HAP-1 (cell line): ENCODE data around the gene DGKD.

Experiments
- DNase-seq, 2 experiments: peaks; one replicate each; pipeline ENCODE4 v3.0.0-alpha.2; 2016 to 2020; ENCODE audit warnings: low spot score in 2 of 2
- H3K27me3 ChIP-seq: fragments of 250-450 bp; sonication (Bioruptor Pico); 2 replicates; pipeline ENCODE4 v1.5.1; 2020; ENCODE audit warnings: low read depth, mild to moderate bottlenecking, moderate library complexity
- H3K36me3 ChIP-seq: fragments of 250-450 bp; sonication (Bioruptor Pico); replicated peaks from 2 replicates; pipeline ENCODE4 v1.5.1; 2020; ENCODE audit warnings: mild to moderate bottlenecking
- H3K4me1 ChIP-seq: fragments of 250-450 bp; sonication (Bioruptor Pico); 2 replicates; pipeline ENCODE4 v1.5.1; 2020; ENCODE audit warnings: mild to moderate bottlenecking
- H3K4me3 ChIP-seq: fragments of 250-450 bp; sonication (Bioruptor Pico); 2 replicates; pipeline ENCODE4 v1.5.1; 2020; ENCODE audit warnings: mild to moderate bottlenecking, moderate library complexity
- H3K9me3 ChIP-seq: fragments of 250-450 bp; sonication (Bioruptor Pico); 2 replicates; pipeline ENCODE4 v1.5.1; 2020; ENCODE audit warnings: mild to moderate bottlenecking, moderate library complexity
- in situ Hi-C: fragments of 300-500 bp; cut with MboI; formaldehyde crosslinking; loops from 3 replicates; pipeline ENCODE4 v1.14.3; 2020; ENCODE audit warnings: low sequenced_read_pairs, inconsistent platforms, mixed read lengths

The DGKD gene

GRCh38 chr2:233441161-233442027 lies 87.1 kb downstream of the DGKD start:
- no peak for DNase-seq
- Histone ChIP-seq H3K4me3 (no peak overlapping the region), H3K27me3 (no peaks in the 10 kb centered on the region), H3K36me3 (peaks cover 17% of the 10 kb centered on the region), H3K9me3 (no peaks in the 10 kb centered on the region), H3K4me1 (no peaks in the 10 kb centered on the region)
- in situ Hi-C loops, result no loop called here

- Histone ChIP-seq H3K4me3 (no peak overlapping the region), H3K27me3 (no peaks in the 10 kb centered on the region), H3K9me3 (no peaks in the 10 kb centered on the region), H3K36me3 (peaks cover 17% of the 10 kb centered on the region), H3K4me1 (no peaks in the 10 kb centered on the region)
- in situ Hi-C loops, result no loop called here
- no peak for DNase-seq
These were observed 87.7 kb downstream of the DGKD start for GRCh38 chr2:233442028-233442310.

DNA sequence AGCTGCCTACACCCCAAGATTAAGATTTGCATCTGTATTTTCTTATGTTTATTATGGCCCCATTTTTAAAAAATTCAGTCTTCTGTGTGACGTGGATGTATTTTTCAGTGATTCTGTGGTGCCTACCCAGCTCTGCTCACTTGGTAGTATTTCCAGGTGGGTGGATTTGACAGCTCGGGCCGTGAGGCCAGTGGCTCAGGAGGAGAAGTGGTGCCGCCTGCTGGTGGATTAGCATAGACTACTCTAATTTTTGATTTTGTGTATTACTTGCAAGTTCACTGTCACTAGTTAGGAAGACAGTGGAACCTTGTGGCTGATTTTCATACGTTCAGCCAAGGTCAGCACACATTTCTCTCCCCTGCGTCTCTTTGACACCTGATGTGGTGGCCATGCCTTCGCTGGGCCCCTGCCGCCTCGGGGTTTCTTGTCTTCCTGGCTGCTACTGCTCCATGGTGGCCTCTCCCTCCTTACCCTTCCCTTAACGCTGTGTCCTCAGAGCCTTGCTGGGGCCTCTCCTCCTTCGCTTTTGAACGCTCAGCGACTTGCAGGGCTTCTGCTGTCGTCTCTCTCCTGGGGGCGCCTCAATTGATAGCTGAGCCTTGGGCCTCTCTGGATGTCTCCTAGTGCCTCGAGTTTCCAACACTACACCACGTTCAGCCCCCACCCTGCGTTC lies 89.4 kb downstream of the DGKD start:
- H3K9me3 ChIP-seq, result no peaks in the 10 kb centered on the region
- peaks cover 19% of the 10 kb centered on the region for H3K36me3 ChIP-seq
- H3K27me3 ChIP-seq, result no peaks in the 10 kb centered on the region
- peak; percentile 67 to 82 for DNase-seq
- in situ Hi-C loops, result no loop called here
- H3K4me1 ChIP-seq, result peaks cover 3% of the 10 kb centered on the region
- no peak overlapping the region for H3K4me3 ChIP-seq

- in situ Hi-C loops, result no loop called here
- Histone ChIP-seq H3K36me3 (peaks cover 24% of the 10 kb centered on the region), H3K9me3 (no peaks in the 10 kb centered on the region), H3K4me3 (no peak overlapping the region), H3K27me3 (no peaks in the 10 kb centered on the region), H3K4me1 (peaks cover 3% of the 10 kb centered on the region)
- no peak for DNase-seq
These were observed 90.2 kb downstream of the DGKD start for GRCh38 chr2:233444501-233444900.

- Histone ChIP-seq H3K4me3 (no peak overlapping the region), H3K4me1 (peaks cover 3% of the 10 kb centered on the region), H3K9me3 (no peaks in the 10 kb centered on the region), H3K36me3 (peaks cover 29% of the 10 kb centered on the region), H3K27me3 (no peaks in the 10 kb centered on the region)
- in situ Hi-C loops, result no loop called here
- no peak for DNase-seq
These were observed 91.0 kb downstream of the DGKD start for GRCh38 chr2:233445152-233445830.

GRCh38 chr2:233446121-233446520 lies 91.8 kb downstream of the DGKD start:
- peaks cover 35% of the 10 kb centered on the region for H3K36me3 ChIP-seq
- in situ Hi-C loops, result no loop called here
- peaks cover 3% of the 10 kb centered on the region for H3K4me1 ChIP-seq
- H3K9me3 ChIP-seq, result no peaks in the 10 kb centered on the region
- H3K27me3 ChIP-seq, result no peaks in the 10 kb centered on the region
- no peak for DNase-seq
- no peak overlapping the region for H3K4me3 ChIP-seq

GRCh38 chr2:233446606-233447305 lies 92.5 kb downstream of the DGKD start:
- in situ Hi-C loops, result no loop called here
- Histone ChIP-seq H3K4me3 (no peak overlapping the region), H3K9me3 (no peaks in the 10 kb centered on the region), H3K27me3 (no peaks in the 10 kb centered on the region), H3K4me1 (peaks cover 3% of the 10 kb centered on the region), H3K36me3 (peaks cover 35% of the 10 kb centered on the region)
- DNase-seq, result no peak

DNA sequence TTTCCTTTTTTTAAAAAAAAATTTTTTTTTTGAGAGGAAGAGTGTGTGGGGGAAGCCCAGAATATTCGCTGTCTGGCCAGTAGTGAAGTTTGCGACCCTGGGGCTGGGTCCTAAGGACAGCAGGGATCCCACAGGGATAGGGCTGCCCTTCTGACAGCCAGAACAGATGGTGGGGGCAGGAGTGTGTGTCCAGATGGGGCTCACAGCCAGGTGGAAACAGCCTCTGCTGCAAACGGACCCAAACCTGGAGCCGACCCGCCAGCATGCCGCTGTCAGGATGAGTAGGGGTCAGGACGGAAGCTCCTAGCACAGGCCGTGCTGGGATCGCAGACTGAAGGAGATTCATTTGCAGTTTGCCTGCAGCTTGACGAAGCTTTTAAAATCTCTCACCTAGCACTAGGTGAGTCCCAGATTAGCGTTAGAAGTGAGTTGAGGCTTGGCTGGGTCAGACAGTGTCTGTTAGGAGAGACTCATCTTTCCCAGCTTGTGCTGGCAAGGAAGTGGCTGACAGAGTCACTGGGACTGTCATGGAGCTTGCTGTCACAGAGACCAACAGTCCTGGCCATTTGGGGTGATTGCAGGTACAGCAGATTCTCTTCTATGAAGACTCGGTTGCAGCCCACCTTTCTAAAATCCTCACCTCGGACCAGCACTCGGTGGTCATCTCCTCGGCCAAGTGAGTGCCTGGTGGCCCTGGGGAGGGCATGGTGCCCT lies 93.4 kb downstream of the DGKD start:
- in situ Hi-C loops, result no loop called here
- H3K9me3 ChIP-seq, result no peaks in the 10 kb centered on the region
- no peaks in the 10 kb centered on the region for H3K27me3 ChIP-seq
- no peak overlapping the region for H3K4me3 ChIP-seq
- H3K36me3 ChIP-seq, result peaks cover 40% of the 10 kb centered on the region
- peaks cover 3% of the 10 kb centered on the region for H3K4me1 ChIP-seq
- DNase-seq, result no peak

DNA sequence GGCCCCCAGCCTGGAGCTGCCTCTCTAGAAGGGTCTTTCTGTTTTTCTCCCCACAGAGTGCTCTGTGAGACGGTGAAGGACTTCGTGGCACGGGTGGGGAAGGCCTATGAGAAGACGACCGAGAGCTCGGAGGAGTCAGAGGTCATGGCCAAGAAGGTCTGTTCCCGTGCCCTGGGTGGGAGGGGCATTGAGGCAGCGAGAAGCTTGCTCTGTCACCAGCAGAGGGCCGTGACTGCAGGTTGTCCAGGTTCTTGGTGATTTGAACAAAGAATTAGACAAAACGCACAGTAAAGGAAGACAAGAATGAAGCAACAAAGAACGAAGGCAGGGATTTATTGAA lies 93.9 kb downstream of the DGKD start:
- DNase-seq, result peak; percentile 22 to 58
- Histone ChIP-seq H3K36me3 (peaks cover 38% of the 10 kb centered on the region), H3K4me1 (peaks cover 3% of the 10 kb centered on the region), H3K9me3 (no peaks in the 10 kb centered on the region), H3K27me3 (no peaks in the 10 kb centered on the region), H3K4me3 (no peak overlapping the region)
- in situ Hi-C loops, result no loop called here

- Histone ChIP-seq H3K36me3 (peaks cover 39% of the 10 kb centered on the region), H3K27me3 (no peaks in the 10 kb centered on the region), H3K4me1 (peaks cover 3% of the 10 kb centered on the region), H3K9me3 (no peaks in the 10 kb centered on the region), H3K4me3 (no peak overlapping the region)
- no peak for DNase-seq
- in situ Hi-C loops, result no loop called here
These were observed 94.3 kb downstream of the DGKD start for GRCh38 chr2:233448575-233448974.

DNA sequence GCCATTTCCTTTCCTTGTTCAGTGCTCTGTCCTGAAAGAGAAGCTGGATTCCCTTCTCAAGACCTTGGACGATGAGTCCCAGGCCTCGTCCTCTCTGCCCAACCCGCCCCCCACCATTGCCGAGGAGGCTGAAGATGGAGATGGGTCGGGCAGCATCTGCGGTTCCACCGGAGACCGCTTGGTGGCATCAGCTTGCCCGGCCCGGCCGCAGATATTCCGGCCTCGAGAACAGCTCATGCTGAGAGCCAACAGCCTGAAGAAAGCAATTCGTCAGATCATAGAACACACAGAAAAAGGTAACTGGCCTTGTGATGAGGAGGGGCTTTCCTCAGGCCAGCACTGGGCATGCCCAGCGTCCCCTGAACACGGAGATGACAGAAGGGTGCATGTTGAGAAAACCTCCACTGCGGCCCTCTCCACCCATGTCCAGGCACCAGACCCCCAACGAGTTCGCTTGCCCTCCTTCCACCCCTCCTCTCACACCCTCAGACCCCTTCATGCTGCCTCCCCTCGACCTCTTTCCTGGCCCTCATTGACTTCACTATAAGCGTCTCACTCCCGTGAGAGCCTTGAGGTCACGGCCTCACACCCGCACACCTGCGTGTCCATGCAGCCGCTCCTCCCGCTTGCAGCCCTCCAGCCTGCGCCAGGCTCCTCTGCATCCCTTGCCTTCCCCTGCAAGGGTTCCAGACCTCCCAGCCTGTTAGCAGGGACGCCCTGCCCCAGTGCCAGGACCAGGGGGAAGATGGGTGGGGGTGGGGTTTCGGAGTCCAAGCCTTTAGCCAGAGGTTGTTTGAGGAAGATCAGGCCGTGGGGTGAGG lies 95.0 kb downstream of the DGKD start:
- in situ Hi-C loops, result no loop called here
- Histone ChIP-seq H3K27me3 (no peaks in the 10 kb centered on the region), H3K36me3 (peaks cover 45% of the 10 kb centered on the region), H3K4me3 (no peak overlapping the region), H3K9me3 (no peaks in the 10 kb centered on the region), H3K4me1 (peaks cover 3% of the 10 kb centered on the region)
- peak in 1 of 2 experiments; percentile 56 for DNase-seq

DNA sequence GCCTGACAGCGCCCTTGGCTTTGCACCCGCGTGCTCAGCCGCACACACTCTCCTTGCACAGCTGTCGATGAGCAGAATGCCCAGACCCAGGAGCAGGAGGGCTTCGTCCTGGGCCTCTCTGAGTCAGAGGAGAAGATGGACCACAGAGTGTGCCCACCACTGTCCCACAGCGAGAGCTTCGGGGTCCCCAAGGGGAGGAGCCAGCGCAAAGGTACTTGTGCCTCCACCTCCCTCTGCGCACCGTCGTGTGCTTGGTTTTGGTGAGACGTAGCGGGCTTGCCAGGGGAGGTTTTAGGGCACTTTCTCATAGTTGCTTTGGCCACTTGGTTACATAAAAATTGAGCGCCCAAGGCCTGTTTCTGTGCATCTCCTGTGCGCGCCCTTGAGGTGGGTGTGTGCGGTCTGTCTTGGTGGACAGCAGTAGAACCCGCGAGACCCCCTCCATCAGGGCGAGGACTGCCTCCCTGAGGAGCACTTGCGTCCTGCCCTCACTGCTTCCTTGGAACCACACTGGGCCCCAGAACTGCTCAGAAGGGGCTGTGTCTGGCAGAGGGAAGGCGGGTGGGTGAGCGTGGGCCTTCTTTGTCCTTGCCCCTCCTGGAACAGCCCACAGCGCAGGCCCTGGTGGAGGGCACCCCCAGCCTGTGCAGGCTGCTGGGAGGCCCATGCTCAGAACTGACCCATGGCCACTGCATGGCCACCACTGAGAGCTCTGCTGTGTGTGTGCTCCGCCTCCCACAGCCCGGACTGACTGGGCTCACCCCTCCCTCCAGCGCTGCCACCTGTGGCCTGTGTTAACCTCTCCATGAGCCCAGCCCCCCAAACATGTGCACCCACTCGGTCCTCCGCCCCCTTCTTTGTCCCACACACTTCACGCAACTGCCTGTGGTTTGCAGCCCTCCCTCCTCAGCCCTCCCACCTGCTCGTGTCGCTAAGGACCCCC lies 95.9 kb downstream of the DGKD start:
- peaks cover 3% of the 10 kb centered on the region for H3K4me1 ChIP-seq
- H3K36me3 ChIP-seq, result peaks cover 54% of the 10 kb centered on the region
- H3K4me3 ChIP-seq, result no peak overlapping the region
- in situ Hi-C loops, result no loop called here
- no peak for DNase-seq
- no peaks in the 10 kb centered on the region for H3K27me3 ChIP-seq
- H3K9me3 ChIP-seq, result no peaks in the 10 kb centered on the region
